GM18858 (cell line): ENCODE data around the gene TLL2.
A peak's percentile ranks its signal among the peaks of the same experiment; 100 is the strongest.
"Not testable (repeated sequence)": the region's sequence is repeated elsewhere in the genome, so short reads cannot be mapped to it uniquely, and the experiment has no call there.

Source experiments
- ATAC-seq: cut with Tn5 transposase; IDR thresholded peaks from one replicate; pipeline ENCODE4 v1.9.1; 2021; ENCODE audit not compliant: unreplicated experiment

Gene TLL2

DNA sequence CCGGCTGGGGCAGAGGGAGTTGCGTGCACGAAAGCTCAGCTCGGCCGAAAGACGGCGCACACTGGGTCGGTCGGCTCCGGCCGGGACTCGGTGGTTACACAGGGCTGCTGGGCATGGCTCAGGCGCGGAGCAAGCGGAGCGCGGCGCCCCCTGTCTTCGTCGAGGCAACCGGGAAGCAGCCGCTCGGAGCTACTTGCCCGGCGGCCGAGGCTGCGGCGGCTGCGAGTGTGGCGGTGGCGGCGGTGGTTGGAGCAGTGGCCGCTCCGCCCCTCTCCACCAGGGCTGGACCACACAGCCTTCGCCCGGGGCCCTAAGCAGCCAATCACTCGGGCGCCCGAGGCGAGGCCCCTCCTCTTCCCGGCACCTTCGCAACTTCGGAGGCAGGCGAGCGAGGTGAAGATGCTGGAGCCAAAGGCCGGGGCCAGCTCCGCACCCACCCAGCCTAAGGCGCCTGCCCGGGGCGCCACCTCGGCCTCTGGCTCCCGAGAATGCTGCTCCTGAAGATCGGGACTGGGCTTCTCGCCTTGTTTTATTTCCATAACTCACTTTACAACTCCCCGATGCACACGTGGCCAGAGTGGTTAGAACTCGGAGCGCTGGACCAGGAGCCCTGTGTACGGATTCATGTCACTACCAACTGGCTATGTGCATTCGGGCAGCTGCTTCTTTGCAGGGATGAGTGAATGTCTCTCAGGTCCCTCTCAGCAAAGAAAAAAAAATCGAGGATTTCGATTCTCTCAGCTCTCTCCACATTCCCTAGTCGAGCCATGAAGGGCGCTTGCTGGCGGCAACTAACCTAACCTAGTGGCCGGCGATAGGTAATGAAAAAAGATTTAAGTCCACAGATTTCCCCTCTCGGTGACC is at the start of gene TLL2:
TSS of gene TLL2 (minus strand) at position 229 of the 864 bp plus-strand sequence. CDS start 241 bp downstream, outside the sequence.
- ATAC-seq: peak; percentile 57

DNA sequence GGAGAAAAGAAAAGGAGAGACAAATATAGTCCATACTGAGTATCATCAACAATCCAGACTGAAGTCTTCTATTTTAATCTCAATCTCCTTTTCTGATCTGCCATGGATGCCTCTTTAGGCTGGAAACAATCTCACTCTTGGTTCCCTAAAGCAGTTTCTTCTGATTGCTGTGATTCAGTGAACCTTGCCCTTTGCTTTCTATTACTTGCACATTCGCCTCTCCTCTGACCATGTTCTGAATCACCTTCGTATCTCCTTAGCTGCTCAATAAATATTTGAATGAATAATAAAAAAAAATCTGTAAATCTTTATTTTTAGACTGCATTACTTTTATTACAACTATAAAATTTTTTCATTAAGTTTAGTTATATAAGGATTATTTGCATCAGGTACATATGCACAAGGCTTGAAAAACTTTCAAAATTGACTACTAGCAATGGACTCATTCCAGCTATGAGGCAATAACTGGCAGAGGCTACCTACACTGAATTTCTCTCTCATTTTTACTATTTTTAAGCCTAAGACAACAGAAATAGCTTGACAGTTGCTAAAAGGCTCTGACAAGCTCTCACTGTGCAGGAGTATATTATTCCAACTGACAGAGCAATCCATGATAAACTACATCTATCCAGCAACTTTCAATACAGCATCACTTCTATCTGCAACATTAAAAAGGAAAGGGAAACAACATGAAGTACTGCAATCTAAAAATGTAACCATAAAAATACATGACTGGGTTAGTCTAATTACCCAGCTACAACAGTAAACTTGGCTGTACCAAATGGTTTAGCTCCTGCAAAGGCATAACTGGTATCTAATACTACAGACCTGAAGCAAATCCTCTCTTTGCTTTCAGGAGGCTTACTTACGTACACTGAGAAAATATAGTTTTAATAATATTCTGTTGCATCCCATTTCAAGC is 47.5 kb upstream of the TLL2 start:
- ATAC-seq: no peak

DNA sequence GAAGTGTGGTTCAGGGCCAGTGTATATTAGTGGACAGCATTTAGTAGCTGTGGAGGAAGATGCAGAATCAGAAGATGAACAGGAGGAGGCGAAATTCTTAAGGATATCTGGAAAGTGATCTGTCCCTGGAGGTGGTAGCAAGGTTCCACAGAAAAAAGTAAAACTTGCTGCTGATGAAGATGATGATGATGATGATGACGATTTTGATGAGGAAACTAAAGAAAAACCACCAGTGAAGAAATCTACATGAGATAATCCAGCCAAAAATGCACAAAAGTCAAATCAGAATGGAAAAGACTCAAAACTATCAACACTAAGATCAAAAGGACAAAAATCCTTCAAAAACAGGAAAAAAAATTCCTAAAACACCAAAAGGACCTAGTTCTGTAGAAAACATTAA is 46.8 kb upstream of the TLL2 start:
- ATAC-seq: no peak

DNA sequence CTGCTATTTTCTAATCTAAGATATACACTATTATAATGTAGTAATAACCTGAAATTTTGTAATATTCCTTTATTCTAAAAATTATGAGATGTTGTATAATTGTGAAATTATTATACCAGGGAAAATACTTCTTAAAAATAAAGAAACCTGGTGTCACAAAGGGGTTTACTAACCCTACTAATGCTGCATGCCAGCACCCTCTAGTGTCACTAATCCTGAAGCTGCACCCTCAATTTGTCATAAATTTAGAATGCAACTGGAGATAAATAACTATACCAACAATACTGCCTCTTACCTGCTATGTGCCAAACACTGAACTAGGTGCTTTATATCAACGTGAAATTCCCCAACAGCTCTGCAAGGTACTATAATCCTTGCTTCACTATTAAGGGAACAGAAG is 42.3 kb upstream of the TLL2 start:
- ATAC-seq: no peak

DNA sequence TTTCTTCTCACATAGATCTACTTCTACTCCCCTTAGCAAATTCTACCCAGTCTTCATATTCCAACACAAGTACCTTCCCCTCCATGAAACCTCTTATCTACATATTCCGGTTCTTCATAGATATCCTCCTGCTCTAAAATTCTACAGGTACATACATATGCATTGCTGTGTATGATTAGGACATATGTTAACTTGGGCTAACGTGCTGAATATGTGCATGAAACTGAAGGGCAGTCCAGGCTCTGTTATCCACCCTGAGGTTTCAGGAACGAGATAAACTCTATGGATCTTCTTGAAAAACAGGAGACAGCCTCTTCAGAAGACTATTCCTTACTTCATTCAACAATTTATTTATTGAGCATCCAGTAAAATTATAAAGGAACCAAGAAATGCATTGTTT is 41.6 kb upstream of the TLL2 start:
- no peak for ATAC-seq

DNA sequence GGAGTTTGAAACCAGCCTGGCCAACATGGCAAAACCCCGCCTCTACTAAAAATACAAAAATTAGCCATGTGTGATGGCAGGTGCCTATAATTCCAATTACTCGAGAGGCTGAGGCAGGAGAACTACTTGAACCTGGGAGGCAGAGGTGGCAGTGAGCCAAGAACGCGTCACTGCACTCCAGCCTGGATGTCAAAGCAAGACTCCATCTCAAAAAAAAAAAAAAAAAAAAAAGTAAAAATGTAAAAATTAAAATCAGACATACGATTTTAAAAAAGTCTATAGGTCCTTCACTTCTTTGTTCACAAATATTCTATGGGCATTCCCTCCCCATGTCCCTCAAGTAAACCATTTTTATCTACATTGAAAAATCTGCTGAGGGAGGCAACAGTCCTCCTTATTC is 34.9 kb upstream of the TLL2 start:
- ATAC-seq: no peak

DNA sequence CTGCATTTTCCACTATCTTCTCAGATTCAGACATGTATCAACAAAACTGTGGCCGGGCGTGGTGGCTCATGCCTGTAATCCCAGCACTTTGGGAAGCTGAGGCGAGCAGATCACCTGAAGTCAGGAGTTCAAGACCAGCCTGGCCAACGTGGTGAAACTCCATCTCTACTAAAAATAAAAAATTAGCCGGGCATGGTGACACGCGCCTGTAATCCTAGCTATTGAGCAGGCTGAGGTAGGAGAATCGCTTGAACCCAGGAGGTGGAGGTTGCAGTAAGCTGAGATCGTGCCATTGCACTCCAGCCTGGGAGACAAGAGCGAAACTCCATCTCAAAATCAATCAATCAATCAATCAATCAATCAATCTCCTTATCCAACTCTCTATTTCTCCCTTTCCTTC is 31.8 kb upstream of the TLL2 start:
- not testable (repeated sequence) for ATAC-seq

DNA sequence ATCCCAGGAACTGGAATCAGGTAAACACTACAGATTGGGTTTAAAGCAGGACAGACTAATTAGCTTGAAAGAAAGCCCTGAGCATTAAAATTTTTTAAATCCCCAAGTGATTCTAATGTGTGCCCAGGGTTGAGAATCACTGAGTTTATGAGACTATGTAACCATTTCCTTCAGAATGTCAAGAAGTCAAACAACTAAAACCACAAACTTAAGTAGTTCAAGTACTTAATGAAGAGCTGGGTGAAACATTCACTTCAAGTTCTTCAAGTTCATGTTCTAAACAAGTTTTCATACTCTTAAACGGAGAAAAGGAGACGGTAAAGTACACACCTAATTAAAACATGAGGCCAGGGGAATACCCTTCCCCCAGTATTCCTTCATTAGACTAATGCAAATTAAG is 28.2 kb upstream of the TLL2 start:
- no peak for ATAC-seq

DNA sequence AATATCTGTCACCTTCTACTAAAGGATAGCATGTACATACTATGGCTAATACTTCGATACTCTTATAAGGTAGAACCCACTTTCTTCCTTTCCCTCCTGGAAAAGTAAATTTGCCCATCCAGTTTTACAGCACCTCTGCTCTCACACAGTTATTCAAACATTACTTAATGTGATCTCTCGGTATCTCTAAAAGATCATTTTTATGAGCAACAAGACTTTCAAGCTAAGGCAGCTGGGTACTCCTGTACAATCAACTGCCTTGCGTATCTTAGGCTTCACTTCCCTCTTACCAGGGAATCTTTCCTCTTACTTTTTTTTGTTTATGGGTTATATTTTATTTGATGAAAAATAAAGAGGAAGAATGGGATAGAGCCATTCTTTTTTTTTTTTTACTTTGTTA is 26.5 kb upstream of the TLL2 start:
- ATAC-seq: no peak

DNA sequence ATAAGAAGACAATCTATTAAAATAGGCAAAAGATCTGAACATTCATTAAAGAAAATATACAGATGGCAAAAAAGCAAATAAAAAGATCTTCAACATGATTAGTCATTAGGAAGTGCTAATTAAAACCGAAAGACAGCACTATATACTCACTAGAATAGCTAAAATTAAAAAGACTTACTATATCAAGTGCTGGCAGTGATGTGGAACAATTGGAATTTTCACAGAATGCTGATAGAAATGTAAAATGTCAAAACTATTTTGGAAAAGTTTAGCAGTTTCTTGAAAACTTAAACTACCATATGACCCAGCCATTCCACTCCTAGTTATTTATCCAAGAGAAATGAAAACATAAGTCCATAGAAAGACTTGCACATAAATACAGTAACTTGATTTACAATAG is 25.0 kb upstream of the TLL2 start:
- no peak for ATAC-seq

DNA sequence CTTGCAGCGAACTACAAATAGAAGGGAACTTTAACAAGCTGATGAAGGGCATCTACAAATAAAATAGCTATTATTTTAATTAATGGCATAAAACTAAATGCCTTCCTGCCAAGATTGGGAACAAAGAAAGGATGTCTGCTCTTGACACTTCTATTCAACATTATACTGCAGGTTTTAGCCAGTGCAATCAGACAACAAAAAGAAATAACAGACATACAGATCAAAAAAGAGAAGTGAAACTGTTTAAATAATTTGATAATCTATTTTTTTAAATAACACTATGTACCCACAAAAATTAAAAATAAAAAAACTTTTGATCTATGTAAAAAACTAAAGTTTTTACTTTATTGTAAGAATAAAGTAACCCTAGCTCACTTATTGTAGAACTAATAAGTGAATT is 22.4 kb upstream of the TLL2 start:
- no peak for ATAC-seq

DNA sequence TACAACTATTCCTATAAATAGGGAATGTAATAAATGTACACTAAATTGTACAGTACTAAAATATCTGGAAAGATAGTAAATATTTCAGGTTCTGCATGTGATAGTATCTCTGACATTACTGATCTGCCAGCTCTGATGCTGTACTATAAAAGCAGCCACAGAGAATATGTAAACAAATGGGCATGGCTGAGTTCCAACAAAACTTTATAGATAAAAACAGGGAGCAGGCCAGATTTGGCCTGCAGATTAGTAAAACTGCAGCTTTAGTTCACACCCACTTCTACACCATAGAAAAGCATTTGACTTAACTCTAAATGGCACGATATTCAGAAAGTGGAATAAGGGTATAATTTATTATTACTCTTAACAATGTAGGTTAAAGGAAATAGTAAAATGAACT is 18.8 kb upstream of the TLL2 start:
- no peak for ATAC-seq

DNA sequence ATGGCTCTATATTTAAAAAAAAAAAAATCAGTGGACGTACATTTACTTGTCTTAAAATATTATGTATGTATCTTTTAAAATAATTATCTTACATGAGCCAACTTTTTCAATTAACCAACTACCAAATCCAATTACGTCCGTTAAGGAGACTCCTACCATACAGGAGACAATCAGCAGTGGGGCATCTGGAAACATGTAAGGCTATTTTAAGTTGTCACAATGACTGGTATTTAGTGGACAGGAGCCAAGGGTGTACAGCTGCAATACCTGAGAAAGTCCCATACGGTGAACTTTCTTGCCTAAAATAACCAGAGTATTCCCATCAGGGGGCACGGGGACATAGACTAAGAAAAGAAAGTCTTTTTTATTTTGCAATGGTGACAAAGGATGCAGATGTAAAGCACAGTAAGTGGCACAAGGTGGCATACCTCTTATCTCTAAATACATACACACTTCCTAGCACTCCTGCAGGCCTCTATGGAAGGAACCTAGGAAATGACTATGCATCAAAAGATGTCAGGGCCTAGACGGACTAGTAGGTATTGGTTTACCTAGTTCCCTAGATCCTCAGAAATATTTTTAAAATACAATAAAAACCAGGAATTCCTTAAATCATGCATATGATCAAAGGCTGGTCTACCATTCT is 16.0 kb upstream of the TLL2 start:
- no peak for ATAC-seq

DNA sequence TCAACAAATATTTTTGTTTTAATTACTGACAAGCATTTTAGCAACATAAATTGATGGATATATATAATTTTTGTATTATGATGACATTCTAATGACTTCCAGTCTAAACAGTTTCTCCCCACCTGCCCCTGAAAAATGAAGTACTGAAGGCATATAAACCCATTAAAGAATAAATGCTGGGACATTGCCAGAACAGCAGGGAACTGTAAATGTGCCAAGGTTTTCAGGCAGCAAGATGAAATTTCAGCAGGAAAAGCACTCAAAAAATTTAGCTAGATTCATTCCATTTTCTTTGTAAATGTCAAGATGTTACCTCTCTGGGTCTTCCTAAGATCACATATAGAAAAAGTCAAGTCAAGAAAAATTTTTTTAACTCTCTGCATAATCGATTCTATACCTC is 11.0 kb upstream of the TLL2 start:
- ATAC-seq: no peak

DNA sequence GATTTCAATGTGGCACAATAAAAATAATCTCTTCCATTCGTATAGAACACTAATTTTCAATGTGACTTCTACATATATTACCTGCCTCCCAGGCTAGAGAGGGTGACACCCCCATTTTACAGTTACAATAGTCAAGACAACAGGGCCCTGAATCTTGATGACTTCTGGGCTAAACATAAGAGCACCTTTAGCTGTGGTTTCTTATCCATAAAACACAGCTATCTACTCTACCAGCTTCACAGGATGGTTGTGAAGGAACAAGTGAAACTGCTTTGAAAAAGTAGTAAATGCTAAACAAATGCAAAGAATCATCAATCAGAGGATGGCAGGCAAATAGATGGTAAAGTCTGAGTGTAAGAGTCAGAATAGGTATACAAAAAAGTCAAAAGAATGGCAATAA is 3.6 kb upstream of the TLL2 start:
- ATAC-seq: no peak

DNA sequence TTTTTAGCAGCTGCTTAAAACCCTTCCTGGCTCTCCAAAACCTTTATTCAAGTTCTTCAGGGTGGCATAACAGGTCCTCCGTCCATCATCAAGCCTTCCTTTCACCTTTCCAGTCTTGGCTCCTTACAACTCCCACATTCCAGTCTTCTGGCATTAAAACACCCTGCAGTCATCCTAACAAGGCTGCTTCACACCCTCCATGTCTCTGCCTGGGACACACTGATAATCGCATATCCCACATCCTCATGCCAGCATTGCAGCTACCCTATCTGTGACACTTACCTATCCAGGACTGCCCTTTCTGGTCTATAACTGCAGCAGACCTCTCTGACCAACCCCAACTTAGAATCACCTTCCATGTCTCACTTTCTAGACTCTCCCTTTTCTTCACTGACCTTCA is 2.6 kb upstream of the TLL2 start:
- no peak for ATAC-seq

DNA sequence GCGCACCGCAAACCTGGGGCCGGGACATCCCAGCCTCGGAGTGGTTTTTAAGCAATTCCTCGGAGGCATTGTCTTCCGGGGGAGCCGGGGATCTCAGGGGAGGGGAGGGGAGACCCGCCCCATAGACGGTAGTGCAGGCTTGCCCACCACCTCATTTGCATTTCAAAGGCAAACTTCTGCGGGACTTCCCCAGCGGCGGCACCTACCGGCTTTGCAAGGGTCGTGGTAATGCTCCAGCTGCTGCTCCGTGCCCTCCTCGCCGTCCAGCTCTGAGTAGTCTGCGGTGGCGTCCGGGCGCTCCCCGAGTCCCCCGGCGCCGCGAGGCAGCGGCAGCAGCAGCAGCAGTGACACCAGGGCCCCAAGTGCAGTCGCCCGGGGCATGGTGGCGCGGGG is 425 bp downstream of the TLL2 start:
- peak; percentile 37 for ATAC-seq

DNA sequence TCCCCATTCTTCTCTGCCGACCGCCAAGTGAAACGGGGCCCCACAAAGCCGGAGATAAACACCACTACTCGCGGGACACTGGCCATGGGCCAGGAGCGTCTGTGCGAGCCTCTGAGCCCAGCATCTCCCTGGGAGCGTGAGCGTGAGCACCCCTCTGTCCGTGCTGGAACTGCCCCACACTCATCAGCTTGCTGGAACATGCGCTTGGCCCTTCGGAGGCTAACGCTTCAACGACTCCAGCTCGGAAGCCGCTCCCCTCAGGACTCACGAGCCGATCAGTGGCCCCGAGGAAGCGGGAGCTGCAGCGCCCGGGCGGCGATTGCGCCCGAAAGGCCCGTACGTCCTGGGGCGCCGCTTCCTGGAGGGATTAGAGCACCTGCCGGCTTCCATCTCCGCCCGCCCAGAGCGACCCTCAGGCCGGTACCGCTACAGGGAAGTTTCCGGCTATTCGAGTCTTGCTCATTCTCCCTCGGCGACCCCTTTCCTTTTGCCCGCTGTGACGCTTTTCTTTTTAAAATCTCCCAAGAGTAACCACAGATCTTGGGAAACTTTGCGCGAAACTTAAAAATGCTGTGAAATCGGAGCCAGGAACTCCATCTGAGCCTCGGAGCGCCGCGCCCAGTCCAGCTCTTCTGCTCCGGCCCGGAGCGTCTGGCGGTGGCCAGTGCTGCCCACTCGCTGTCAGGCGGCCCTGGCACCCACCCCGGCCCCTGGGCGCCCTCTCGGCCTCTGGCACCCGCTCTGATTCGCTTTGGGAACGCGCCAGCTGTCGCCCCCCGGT is 1.0 kb downstream of the TLL2 start:
- no peak for ATAC-seq

DNA sequence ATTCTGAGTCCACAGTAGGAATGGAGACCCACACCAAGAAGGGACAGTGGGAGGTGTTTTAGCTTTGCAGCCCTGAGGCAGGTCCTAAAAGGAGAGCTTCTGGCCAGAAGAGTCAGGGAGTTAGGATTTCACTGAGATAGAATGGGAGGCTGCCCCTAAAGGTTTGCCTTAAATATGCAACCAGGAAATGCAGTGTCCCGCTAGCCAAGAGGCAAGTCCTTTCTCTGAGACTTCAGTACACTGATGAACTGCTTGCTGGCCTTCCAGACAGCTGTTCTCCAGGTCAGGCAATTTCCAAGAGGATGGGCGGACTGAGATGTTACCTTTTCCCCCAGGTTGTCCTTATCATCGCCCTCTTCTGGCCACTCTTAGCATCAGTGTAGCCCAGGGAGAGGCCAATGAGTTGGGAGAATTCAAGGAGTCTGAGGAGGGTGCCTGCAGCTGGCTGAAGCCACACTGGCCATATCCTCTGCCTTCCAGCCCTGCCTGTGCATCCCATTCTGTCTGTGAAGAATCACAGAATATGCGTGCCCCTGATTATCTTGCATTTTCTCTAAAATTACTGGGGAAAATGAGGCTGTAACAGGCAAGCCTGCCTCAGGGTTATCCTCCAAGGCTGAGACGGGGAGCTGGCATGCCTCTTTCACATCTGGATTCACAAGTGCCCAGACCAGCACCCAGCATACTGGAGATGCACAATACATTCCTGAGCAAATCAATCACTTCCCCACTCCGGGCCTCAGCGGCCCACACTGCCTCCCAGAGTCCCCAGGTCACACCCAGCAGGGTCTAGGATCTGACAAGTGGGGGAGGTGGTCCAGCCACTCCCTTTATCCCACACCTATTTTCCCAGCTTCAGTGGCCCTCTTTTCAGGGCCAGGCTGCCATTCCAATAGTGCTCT is 2.4 kb downstream of the TLL2 start:
- no peak for ATAC-seq
